B cell (primary cell): Measurements from ENCODE around the gene ZSCAN30. TPM values are rescaled to one million over a fixed set of nuclear protein-coding genes. Genes with fewer than 3 reads are reported as not detected.

Experiments used
- ATAC-seq: fragments of 200-7000 bp; cut with Tn5 transposase; one replicate; pipeline ENCODE4 v1.10.0; 2021; ENCODE audit warnings: low read depth, mild to moderate bottlenecking, moderate number of reproducible peaks, moderate library complexity
- CTCF ChIA-PET: fragments of 350-600 bp; sonication (Branson Sonifier 250); formaldehyde crosslinking; loops from one replicate; lab custom pipeline; 2021; ENCODE audit warnings: antibody characterized with exemption, inconsistent platforms; lab: Charles Lee
- POLR2A ChIA-PET: fragments of 350-600 bp; sonication (Branson Sonifier 250); formaldehyde crosslinking; loops from one replicate; lab custom pipeline; 2021; ENCODE audit warnings: antibody characterized with exemption; lab: Charles Lee
- DNase-seq: peaks from one replicate; pipeline ENCODE4 v3.0.0; 2013
- H2AFZ ChIP-seq: 2 replicates; pipeline ENCODE4 v1.6.1; 2012; ENCODE audit warnings: mild to moderate bottlenecking, low read depth, low read length; ENCODE audit not compliant: insufficient read depth, poor library complexity, severe bottlenecking
- H3K27ac ChIP-seq, 2 donors: 1 replicate in 1 of 2; 2 replicates in 1 of 2; pipeline ENCODE4 v1.5.1; 2012 to 2013; ENCODE audit warnings: low read length in 2 of 2, mild to moderate bottlenecking in 2 of 2, moderate library complexity in 1 of 2
- H3K27me3 ChIP-seq, 4 experiments: fragments of 200-600 bp in 1 of 4; sonication (generic) in 1 of 4; replicated peaks in 1 of 4; 1 replicate in 2 of 4; 2 replicates in 2 of 4; pipeline versions ENCODE4 v1.6.1 to v1.7.0; 2013 to 2016; ENCODE audit warnings: low read length in 3 of 4, mild to moderate bottlenecking in 2 of 4, mixed read lengths in 1 of 4, moderate library complexity in 1 of 4; ENCODE audit not compliant: insufficient read depth in 4 of 4, control insufficient read depth in 3 of 4; ENCODE audit errors: control extremely low read depth in 1 of 4
- H3K36me3 ChIP-seq, 2 experiments: replicated peaks in 1 of 2; 1 replicate in 1 of 2; 2 replicates in 1 of 2; pipeline versions ENCODE4 v1.6.1 to v1.7.1; 2013; ENCODE audit warnings: low read length in 1 of 2; ENCODE audit not compliant: insufficient read depth in 2 of 2, control insufficient read depth in 1 of 2; ENCODE audit errors: control extremely low read depth in 1 of 2, extremely low read depth in 1 of 2
- H3K4me1 ChIP-seq, 2 donors: fragments of 200-600 bp in 1 of 2; sonication (generic) in 1 of 2; 1 replicate in 1 of 2; 2 replicates in 1 of 2; pipeline versions ENCODE4 v1.5.1 to v1.6.1; 2013 to 2017; ENCODE audit warnings: low read length in 2 of 2; ENCODE audit not compliant: control insufficient read depth in 2 of 2, insufficient read depth in 2 of 2
- H3K4me2 ChIP-seq: replicated peaks from 2 replicates; pipeline ENCODE3; 2012; ENCODE audit warnings: mild to moderate bottlenecking, low read depth, low read length; ENCODE audit not compliant: poor library complexity, severe bottlenecking
- H3K4me3 ChIP-seq, 5 experiments: fragments of 200-600 bp in 1 of 5; sonication (generic) in 1 of 5; 1 replicate in 3 of 5; 2 replicates in 2 of 5; pipeline versions ENCODE4 v1.5.1 to v1.7.0; 2011 to 2016; ENCODE audit warnings: low read length in 4 of 5, mild to moderate bottlenecking in 4 of 5, low read depth in 2 of 5, control low read depth in 1 of 5, moderate library complexity in 1 of 5; ENCODE audit not compliant: insufficient read depth in 1 of 5; ENCODE audit errors: control extremely low read depth in 1 of 5, extremely low read depth in 1 of 5
- H3K79me2 ChIP-seq: fragments of 200-600 bp; sonication (generic); one replicate; pipeline ENCODE4 v1.6.0; 2016; ENCODE audit warnings: low read length; ENCODE audit not compliant: control insufficient read depth, insufficient read depth
- H3K9ac ChIP-seq: fragments of 200-600 bp; sonication (generic); 2 replicates; pipeline ENCODE4 v1.6.1; 2017; ENCODE audit warnings: mild to moderate bottlenecking, low read length, moderate library complexity
- H3K9me3 ChIP-seq, 3 donors: one replicate each; pipeline versions ENCODE4 v1.6.1 to v1.7.1; 2013; ENCODE audit warnings: low read length in 2 of 3; ENCODE audit not compliant: control insufficient read depth in 2 of 3, insufficient read depth in 1 of 3; ENCODE audit errors: control extremely low read depth in 1 of 3
- H4K20me1 ChIP-seq: 2 replicates; pipeline ENCODE4 v1.6.0; 2012; ENCODE audit warnings: mild to moderate bottlenecking, low read length; ENCODE audit not compliant: insufficient read depth, control insufficient read depth, poor library complexity, severe bottlenecking
- H3K27ac Mint-ChIP-seq: one replicate; pipeline ENCODE4 v1.8.0; 2021; ENCODE audit warnings: mixed read lengths
- H3K27me3 Mint-ChIP-seq: one replicate; pipeline ENCODE4 v1.8.0; 2021; ENCODE audit warnings: mixed read lengths
- H3K4me1 Mint-ChIP-seq: one replicate; pipeline ENCODE4 v1.8.0; 2021; ENCODE audit warnings: mixed read lengths
- H3K4me3 Mint-ChIP-seq: one replicate; pipeline ENCODE4 v1.8.0; 2021; ENCODE audit warnings: mixed read lengths
- H3K9me3 Mint-ChIP-seq: one replicate; pipeline ENCODE4 v1.8.0; 2022; ENCODE audit warnings: mixed read lengths; ENCODE audit not compliant: insufficient read depth
- CTCF ChIP-seq: fragments of 200-600 bp; IDR thresholded peaks from one replicate; pipeline ENCODE4 v1.8.0; 2022; ENCODE audit warnings: antibody characterized with exemption, mild to moderate bottlenecking
- EZH2 ChIP-seq: IDR thresholded peaks from 2 replicates; pipeline ENCODE4 v1.6.1; 2012; ENCODE audit warnings: borderline replicate concordance, low read depth, mild to moderate bottlenecking, moderate library complexity, low read length; ENCODE audit not compliant: insufficient read depth, poor library complexity, severe bottlenecking
- WGBS: methylation state at CpG from one replicate; pipeline ENCODE4 v1.1.5; 2013; ENCODE audit warnings: missing lambda C conversion rate; ENCODE audit not compliant: insufficient coverage; 5-methylcytosine and 5-hydroxymethylcytosine counted together
- intact Hi-C: fragments of 100-400 bp; cut with micrococcal nuclease; formaldehyde crosslinking; loops from one replicate; pipeline ENCODE4 v1.10.0; 2022
- polyA plus RNA-seq: library from polyadenylated mRNA; depleted of rRNA; stranded (reverse); fragments of >200 nt; gene quantifications from 2 replicates; pipeline ENCODE4 v1.2.3, GENCODE V29; 2012
- total RNA-seq, 2 donors: library from RNA; stranded (reverse); fragments of 120-200 nt in 1 of 2; gene quantifications; 1 replicate in 1 of 2; 2 replicates in 1 of 2; pipeline versions ENCODE4 v1.2.3 to v1.2.4, GENCODE V29; 2013 to 2022

ZSCAN30 gene
- total and polyA plus RNA-seq, 2 donors (not counting 1 experiment from before 2014, with no cell fraction given) = 11.0 to 37.3 TPM

- DNase-seq (no peak), ATAC-seq (no peak)
- H4K20me1 ChIP-seq = no peaks in the 10 kb centered on the region
- no peaks in the 10 kb centered on the region for H3K9me3 Mint-ChIP-seq
- H3K27me3 Mint-ChIP-seq = no peaks in the 10 kb centered on the region
- no peaks in the 10 kb centered on the region for H3K4me1 ChIP-seq
- no peaks in the 10 kb centered on the region for H3K79me2 ChIP-seq
- no peak overlapping the region for H3K9ac ChIP-seq
- POLR2A ChIA-PET = no interaction called here
- H3K9me3 ChIP-seq = no peaks in the 10 kb centered on the region
- 100% methylated on average over 1 of the region's 3 CpGs for WGBS
- CTCF ChIA-PET = no interaction called here
- intact Hi-C loops = no loop called here
- H3K27me3 ChIP-seq = no peaks in the 10 kb centered on the region
- no peak overlapping the region for H3K4me2 ChIP-seq
- H3K4me1 Mint-ChIP-seq = no peaks in the 10 kb centered on the region
- no peaks in the 10 kb centered on the region for H3K36me3 ChIP-seq
- TF ChIP-seq CTCF (no peak), EZH2 (no peak)
- no peak overlapping the region for H3K27ac Mint-ChIP-seq
- H3K27ac ChIP-seq = no peak overlapping the region
- no peak overlapping the region for H3K4me3 ChIP-seq
- H3K4me3 Mint-ChIP-seq = no peak overlapping the region
- H2AFZ ChIP-seq = no peak overlapping the region
These were observed 32.7 kb upstream of the ZSCAN30 start for GRCh38 chr18:35322486-35323458.

DNA sequence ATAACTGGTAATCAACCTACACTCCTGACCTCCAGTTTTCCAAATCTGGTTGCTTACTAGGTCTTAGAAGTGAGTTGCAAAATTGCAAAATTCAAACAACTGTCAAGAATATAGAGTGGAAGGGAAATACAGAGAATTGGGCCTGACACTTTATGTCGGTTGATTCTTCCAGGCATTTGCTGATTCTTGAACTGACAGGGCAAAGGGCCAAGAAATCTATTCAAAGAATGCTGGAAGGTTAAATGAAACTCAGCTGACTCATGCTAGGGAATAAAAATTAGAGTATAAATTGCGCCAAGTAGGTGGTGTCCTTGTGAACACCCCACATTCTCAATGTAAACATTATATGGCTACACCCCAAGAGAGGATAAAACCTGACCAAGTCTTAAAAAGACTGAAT, 21.5 kb upstream of the ZSCAN30 start:
- intact Hi-C loops = no loop called here
- H3K4me2 ChIP-seq = no peak overlapping the region
- no peaks in the 10 kb centered on the region for H3K79me2 ChIP-seq
- ATAC-seq (no peak), DNase-seq (no peak)
- Mint-ChIP-seq H3K27me3 (no peaks in the 10 kb centered on the region), H3K9me3 (peaks cover 17% of the 10 kb centered on the region), H3K4me3 (no peak overlapping the region), H3K4me1 (no peaks in the 10 kb centered on the region), H3K27ac (no peak overlapping the region)
- ChIA-PET CTCF (no interaction called here), POLR2A (no interaction called here)
- H2AFZ ChIP-seq = no peak overlapping the region
- H3K36me3 ChIP-seq = peaks cover 0 to 12% of the 10 kb centered on the region in 2 experiments
- H4K20me1 ChIP-seq = no peaks in the 10 kb centered on the region
- no peak overlapping the region for H3K9ac ChIP-seq
- peaks cover 4 to 55% (median 22%) of the 10 kb centered on the region in 3 donors for H3K9me3 ChIP-seq
- H3K27me3 ChIP-seq = no peaks in the 10 kb centered on the region
- TF ChIP-seq EZH2 = no peak
- no peak for TF ChIP-seq CTCF
- H3K27ac ChIP-seq = no peak overlapping the region
- no peaks in the 10 kb centered on the region for H3K4me1 ChIP-seq
- 86% methylated on average over 1 of the region's 2 CpGs for WGBS
- no peak overlapping the region for H3K4me3 ChIP-seq
